HepG2 (cell line): ENCODE measurements around the gene PPIA.

Experiments used
- BHLHE40 ChIP-seq: IDR thresholded peaks from 2 replicates; pipeline ENCODE4 v1.6.1; 2011; ENCODE audit warnings: low read length, improper control_type of control experiment
- CEBPB ChIP-seq: IDR thresholded peaks from 2 replicates; pipeline ENCODE4 v1.6.1; 2011; ENCODE audit warnings: low read depth, low read length, improper control_type of control experiment, borderline replicate concordance
- FOXK1 ChIP-seq: sonication (generic); formaldehyde crosslinking; IDR thresholded peaks from 2 replicates; pipeline ENCODE4 v1.4.0; 2020; ENCODE audit warnings: low read depth, missing genetic modification reagents, borderline replicate concordance
- MTF1 ChIP-seq: sonication (generic); formaldehyde crosslinking; IDR thresholded peaks from 2 replicates; pipeline ENCODE4 v1.5.0; 2020; ENCODE audit warnings: missing genetic modification reagents
- MXI1 ChIP-seq: IDR thresholded peaks from 3 replicates; pipeline ENCODE4 v1.6.1; 2012; ENCODE audit warnings: low read depth, low read length, inconsistent platforms, borderline replicate concordance
- PHF8 ChIP-seq: sonication (generic); formaldehyde crosslinking; IDR thresholded peaks from 2 replicates; pipeline ENCODE4 v1.5.0; 2020; ENCODE audit warnings: missing genetic modification reagents
- SMAD1 ChIP-seq: sonication (generic); formaldehyde crosslinking; IDR thresholded peaks from 2 replicates; pipeline ENCODE4 v1.4.0; 2020; ENCODE audit warnings: missing genetic modification reagents, low read depth, mild to moderate bottlenecking, borderline replicate concordance
- TAF1 ChIP-seq: sonication (generic); formaldehyde crosslinking; IDR thresholded peaks from 2 replicates; pipeline ENCODE4 v1.4.0; 2020; ENCODE audit warnings: missing genetic modification reagents
- TF ChIP-seq, protein P1 (sequence below): conservative IDR thresholded peaks from 2 replicates; pipeline ENCODE4 v1.6.1; 2018; ENCODE audit warnings: missing genetic modification reagents
- TF ChIP-seq, protein P2 (sequence below): sonication (generic); formaldehyde crosslinking; conservative IDR thresholded peaks from 2 replicates; pipeline ENCODE4 v1.4.0; 2020; ENCODE audit warnings: missing genetic modification reagents
- TF ChIP-seq, protein P3 (sequence below): sonication (generic); formaldehyde crosslinking; IDR thresholded peaks from 2 replicates; pipeline ENCODE4 v1.4.0; 2020; ENCODE audit warnings: missing genetic modification reagents, mild to moderate bottlenecking, borderline replicate concordance
- TF ChIP-seq, protein P4 (sequence below): sonication (generic); formaldehyde crosslinking; IDR thresholded peaks from 2 replicates; pipeline ENCODE4 v1.4.0; 2020; ENCODE audit warnings: missing genetic modification reagents, borderline replicate concordance

DNA sequence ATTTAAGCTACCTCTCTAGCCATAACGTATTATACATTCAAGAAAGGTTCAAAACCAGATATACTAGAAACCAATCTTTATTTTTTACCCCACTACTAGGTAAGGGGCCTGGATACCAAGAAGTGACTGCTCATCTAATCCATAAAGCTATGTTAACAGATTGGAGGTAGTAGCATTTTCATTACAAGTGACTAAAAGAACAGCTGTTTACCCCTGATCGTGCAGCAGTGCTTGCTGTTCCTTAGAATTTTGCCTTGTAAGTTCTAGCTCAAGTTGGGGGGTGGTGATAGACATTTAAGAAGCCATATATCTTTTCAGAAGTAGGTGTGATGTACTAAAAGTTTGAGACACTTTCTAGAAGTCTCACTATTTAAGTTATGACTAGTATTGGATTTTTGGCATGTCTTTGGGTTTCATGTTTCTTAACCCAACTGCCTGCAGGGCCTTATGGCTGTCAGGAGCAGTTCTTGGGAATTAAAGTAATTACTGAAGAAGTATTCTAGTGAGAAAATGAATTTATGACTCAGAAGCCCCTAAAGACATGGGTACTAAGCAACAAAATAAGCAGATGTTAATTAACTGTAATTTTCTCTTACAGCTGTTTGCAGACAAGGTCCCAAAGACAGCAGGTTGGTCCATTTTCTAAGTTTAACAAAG, 2.3 kb downstream of the PPIA start:
- no peak for TF ChIP-seq MXI1
- TF ChIP-seq PHF8 (CRISPR knock-in tag) = no peak
- TF ChIP-seq TAF1 (CRISPR knock-in tag) = no peak
- TF ChIP-seq, protein P1, sequence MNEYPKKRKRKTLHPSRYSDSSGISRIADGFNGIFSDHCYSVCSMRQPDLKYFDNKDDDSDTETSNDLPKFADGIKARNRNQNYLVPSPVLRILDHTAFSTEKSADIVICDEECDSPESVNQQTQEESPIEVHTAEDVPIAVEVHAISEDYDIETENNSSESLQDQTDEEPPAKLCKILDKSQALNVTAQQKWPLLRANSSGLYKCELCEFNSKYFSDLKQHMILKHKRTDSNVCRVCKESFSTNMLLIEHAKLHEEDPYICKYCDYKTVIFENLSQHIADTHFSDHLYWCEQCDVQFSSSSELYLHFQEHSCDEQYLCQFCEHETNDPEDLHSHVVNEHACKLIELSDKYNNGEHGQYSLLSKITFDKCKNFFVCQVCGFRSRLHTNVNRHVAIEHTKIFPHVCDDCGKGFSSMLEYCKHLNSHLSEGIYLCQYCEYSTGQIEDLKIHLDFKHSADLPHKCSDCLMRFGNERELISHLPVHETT (CRISPR knock-in tag) = no peak
- TF ChIP-seq SMAD1 (CRISPR knock-in tag) = no peak
- TF ChIP-seq FOXK1 = no peak
- TF ChIP-seq BHLHE40 = no peak
- TF ChIP-seq CEBPB = no peak
- no peak for TF ChIP-seq MTF1 (CRISPR knock-in tag)
- TF ChIP-seq, protein P2, sequence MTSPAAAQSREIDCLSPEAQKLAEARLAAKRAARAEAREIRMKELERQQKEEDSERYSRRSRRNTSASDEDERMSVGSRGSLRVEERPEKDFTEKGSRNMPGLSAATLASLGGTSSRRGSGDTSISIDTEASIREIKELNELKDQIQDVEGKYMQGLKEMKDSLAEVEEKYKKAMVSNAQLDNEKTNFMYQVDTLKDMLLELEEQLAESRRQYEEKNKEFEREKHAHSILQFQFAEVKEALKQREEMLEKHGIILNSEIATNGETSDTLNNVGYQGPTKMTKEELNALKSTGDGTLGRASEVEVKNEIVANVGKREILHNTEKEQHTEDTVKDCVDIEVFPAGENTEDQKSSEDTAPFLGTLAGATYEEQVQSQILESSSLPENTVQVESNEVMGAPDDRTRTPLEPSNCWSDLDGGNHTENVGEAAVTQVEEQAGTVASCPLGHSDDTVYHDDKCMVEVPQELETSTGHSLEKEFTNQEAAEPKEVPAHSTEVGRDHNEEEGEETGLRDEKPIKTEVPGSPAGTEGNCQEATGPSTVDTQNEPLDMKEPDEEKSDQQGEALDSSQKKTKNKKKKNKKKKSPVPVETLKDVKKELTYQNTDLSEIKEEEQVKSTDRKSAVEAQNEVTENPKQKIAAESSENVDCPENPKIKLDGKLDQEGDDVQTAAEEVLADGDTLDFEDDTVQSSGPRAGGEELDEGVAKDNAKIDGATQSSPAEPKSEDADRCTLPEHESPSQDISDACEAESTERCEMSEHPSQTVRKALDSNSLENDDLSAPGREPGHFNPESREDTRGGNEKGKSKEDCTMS (CRISPR knock-in tag) = no peak
- TF ChIP-seq, protein P3, sequence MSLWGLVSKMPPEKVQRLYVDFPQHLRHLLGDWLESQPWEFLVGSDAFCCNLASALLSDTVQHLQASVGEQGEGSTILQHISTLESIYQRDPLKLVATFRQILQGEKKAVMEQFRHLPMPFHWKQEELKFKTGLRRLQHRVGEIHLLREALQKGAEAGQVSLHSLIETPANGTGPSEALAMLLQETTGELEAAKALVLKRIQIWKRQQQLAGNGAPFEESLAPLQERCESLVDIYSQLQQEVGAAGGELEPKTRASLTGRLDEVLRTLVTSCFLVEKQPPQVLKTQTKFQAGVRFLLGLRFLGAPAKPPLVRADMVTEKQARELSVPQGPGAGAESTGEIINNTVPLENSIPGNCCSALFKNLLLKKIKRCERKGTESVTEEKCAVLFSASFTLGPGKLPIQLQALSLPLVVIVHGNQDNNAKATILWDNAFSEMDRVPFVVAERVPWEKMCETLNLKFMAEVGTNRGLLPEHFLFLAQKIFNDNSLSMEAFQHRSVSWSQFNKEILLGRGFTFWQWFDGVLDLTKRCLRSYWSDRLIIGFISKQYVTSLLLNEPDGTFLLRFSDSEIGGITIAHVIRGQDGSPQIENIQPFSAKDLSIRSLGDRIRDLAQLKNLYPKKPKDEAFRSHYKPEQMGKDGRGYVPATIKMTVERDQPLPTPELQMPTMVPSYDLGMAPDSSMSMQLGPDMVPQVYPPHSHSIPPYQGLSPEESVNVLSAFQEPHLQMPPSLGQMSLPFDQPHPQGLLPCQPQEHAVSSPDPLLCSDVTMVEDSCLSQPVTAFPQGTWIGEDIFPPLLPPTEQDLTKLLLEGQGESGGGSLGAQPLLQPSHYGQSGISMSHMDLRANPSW (CRISPR knock-in tag) = no peak
- TF ChIP-seq, protein P4, sequence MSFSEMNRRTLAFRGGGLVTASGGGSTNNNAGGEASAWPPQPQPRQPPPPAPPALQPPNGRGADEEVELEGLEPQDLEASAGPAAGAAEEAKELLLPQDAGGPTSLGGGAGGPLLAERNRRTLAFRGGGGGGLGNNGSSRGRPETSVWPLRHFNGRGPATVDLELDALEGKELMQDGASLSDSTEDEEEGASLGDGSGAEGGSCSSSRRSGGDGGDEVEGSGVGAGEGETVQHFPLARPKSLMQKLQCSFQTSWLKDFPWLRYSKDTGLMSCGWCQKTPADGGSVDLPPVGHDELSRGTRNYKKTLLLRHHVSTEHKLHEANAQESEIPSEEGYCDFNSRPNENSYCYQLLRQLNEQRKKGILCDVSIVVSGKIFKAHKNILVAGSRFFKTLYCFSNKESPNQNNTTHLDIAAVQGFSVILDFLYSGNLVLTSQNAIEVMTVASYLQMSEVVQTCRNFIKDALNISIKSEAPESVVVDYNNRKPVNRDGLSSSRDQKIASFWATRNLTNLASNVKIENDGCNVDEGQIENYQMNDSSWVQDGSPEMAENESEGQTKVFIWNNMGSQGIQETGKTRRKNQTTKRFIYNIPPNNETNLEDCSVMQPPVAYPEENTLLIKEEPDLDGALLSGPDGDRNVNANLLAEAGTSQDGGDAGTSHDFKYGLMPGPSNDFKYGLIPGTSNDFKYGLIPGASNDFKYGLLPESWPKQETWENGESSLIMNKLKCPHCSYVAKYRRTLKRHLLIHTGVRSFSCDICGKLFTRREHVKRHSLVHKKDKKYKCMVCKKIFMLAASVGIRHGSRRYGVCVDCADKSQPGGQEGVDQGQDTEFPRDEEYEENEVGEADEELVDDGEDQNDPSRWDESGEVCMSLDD (CRISPR knock-in tag) = no peak
